Liver (tissue), 9 donors: ENCODE measurements around the gene MRRF. TPM values are rescaled to one million over a fixed set of nuclear protein-coding genes. Genes with fewer than 3 reads are reported as not detected.

ENCODE experiments used
- DNase-seq: peaks from one replicate; pipeline ENCODE4 v3.0.0-alpha.2; 2017; ENCODE audit warnings: low spot score
- H3K27ac ChIP-seq, 2 donors: one replicate each; pipeline ENCODE4 v1.7.0; 2013; ENCODE audit warnings: inconsistent platforms in 2 of 2, low read length in 2 of 2, control low read depth in 1 of 2, low read depth in 1 of 2, mild to moderate bottlenecking in 1 of 2
- H3K27me3 ChIP-seq, 4 donors: one replicate each; pipeline versions ENCODE4 v1.6.1 to v1.7.0; 2013; ENCODE audit warnings: low read length in 3 of 4, inconsistent platforms in 1 of 4, mild to moderate bottlenecking in 1 of 4, moderate library complexity in 1 of 4; ENCODE audit not compliant: control insufficient read depth in 4 of 4, insufficient read depth in 4 of 4
- H3K36me3 ChIP-seq, 4 donors: one replicate each; pipeline versions ENCODE4 v1.6.1 to v1.7.0; 2013; ENCODE audit warnings: low read length in 3 of 4, mild to moderate bottlenecking in 3 of 4, low read depth in 1 of 4, moderate library complexity in 1 of 4; ENCODE audit not compliant: control insufficient read depth in 4 of 4, insufficient read depth in 3 of 4
- H3K4me1 ChIP-seq, 4 donors: one replicate each; pipeline versions ENCODE4 v1.6.1 to v1.7.0; 2013; ENCODE audit warnings: low read length in 3 of 4, mild to moderate bottlenecking in 3 of 4, moderate library complexity in 1 of 4; ENCODE audit not compliant: control insufficient read depth in 4 of 4, insufficient read depth in 4 of 4
- H3K4me3 ChIP-seq, 3 donors: one replicate each; pipeline versions ENCODE4 v1.6.1 to v1.7.0; 2013; ENCODE audit warnings: low read length in 3 of 3, control low read depth in 1 of 3, low read depth in 1 of 3, mild to moderate bottlenecking in 1 of 3
- H3K9ac ChIP-seq, 2 donors: one replicate each; pipeline ENCODE4 v1.7.0; 2013; ENCODE audit warnings: low read length in 2 of 2, mild to moderate bottlenecking in 2 of 2, moderate library complexity in 2 of 2, control low read depth in 1 of 2, low read depth in 1 of 2
- H3K9me3 ChIP-seq, 4 donors: one replicate each; pipeline versions ENCODE4 v1.6.1 to v1.7.0; 2013; ENCODE audit warnings: low read length in 3 of 4; ENCODE audit not compliant: control insufficient read depth in 4 of 4
- EGR1 ChIP-seq, 2 donors: IDR thresholded peaks; 2 replicates each; pipeline ENCODE4 v1.6.1; 2016 to 2018; ENCODE audit warnings: antibody characterized with exemption in 2 of 2, low read depth in 2 of 2
- FOXA1 ChIP-seq: IDR thresholded peaks from 2 replicates; pipeline ENCODE4 v1.6.1; 2016; ENCODE audit warnings: antibody characterized with exemption
- FOXA2 ChIP-seq: IDR thresholded peaks from 2 replicates; pipeline ENCODE4 v1.6.1; 2016; ENCODE audit warnings: antibody characterized with exemption
- GABPA ChIP-seq, 2 donors: IDR thresholded peaks in 1 of 2; conservative IDR thresholded peaks in 1 of 2; 2 replicates each; pipeline ENCODE4 v1.6.1; 2016; ENCODE audit warnings: antibody characterized with exemption in 2 of 2, mild to moderate bottlenecking in 1 of 2, moderate library complexity in 1 of 2
- HNF4A ChIP-seq, 2 donors: conservative IDR thresholded peaks; 2 replicates each; pipeline ENCODE4 v1.6.1; 2016; ENCODE audit warnings: antibody characterized with exemption in 2 of 2, mild to moderate bottlenecking in 2 of 2
- HNF4G ChIP-seq: IDR thresholded peaks from 2 replicates; pipeline ENCODE4 v1.6.1; 2016; ENCODE audit warnings: antibody characterized with exemption
- JUND ChIP-seq, 2 donors: IDR thresholded peaks; 2 replicates each; pipeline ENCODE4 v1.6.1; 2016; ENCODE audit warnings: antibody characterized with exemption in 2 of 2
- NR2F2 ChIP-seq: IDR thresholded peaks from 2 replicates; pipeline ENCODE4 v1.6.1; 2016; ENCODE audit warnings: antibody characterized with exemption
- RAD21 ChIP-seq, 2 donors: IDR thresholded peaks; 2 replicates each; pipeline ENCODE4 v1.6.1; 2016; ENCODE audit warnings: antibody characterized with exemption in 2 of 2, mild to moderate bottlenecking in 2 of 2
- RXRA ChIP-seq, 2 donors: IDR thresholded peaks; 2 replicates each; pipeline ENCODE4 v1.6.1; 2017 to 2018; ENCODE audit warnings: antibody characterized with exemption in 2 of 2, mild to moderate bottlenecking in 1 of 2
- SP1 ChIP-seq: IDR thresholded peaks from 2 replicates; pipeline ENCODE4 v1.6.1; 2018; ENCODE audit warnings: antibody characterized with exemption, mild to moderate bottlenecking
- TAF1 ChIP-seq: conservative IDR thresholded peaks from 2 replicates; pipeline ENCODE4 v1.6.1; 2016; ENCODE audit warnings: antibody characterized with exemption, mild to moderate bottlenecking
- YY1 ChIP-seq: IDR thresholded peaks from 2 replicates; pipeline ENCODE4 v1.6.1; 2016; ENCODE audit warnings: antibody characterized with exemption, mild to moderate bottlenecking
- WGBS: extraction: QIAGEN DNeasy Blood & Tissue Kit; methylation state at CpG from one replicate; pipeline ENCODE4 v1.1.7; 2013; 5-methylcytosine and 5-hydroxymethylcytosine counted together
- polyA plus RNA-seq, 2 donors: library from polyadenylated mRNA; stranded (reverse) in 1 of 2; unstranded in 1 of 2; fragments of 200-250 nt in 1 of 2; fragments of >200 nt in 1 of 2; fragmentation: Nextera tagmentation in 1 of 2; extraction: Ambion mirVana in 1 of 2; gene quantifications; one replicate each; pipeline versions ENCODE4 v1.2.1 to v1.2.3, GENCODE V29; 2013 to 2015
- total RNA-seq, 2 donors: library from RNA; depleted of rRNA; stranded (reverse); fragments of >200 nt; gene quantifications; one replicate each; pipeline ENCODE4 v1.2.3, GENCODE V29; 2014
- TF ChIP-seq, protein P1 (sequence below): IDR thresholded peaks from 2 replicates; pipeline ENCODE4 v1.6.1; 2016; ENCODE audit warnings: antibody characterized with exemption
- TF ChIP-seq, protein P2 (sequence below): IDR thresholded peaks from 2 replicates; pipeline ENCODE4 v1.6.1; 2016; ENCODE audit warnings: antibody characterized with exemption
- TF ChIP-seq, protein P3 (sequence below): IDR thresholded peaks from 2 replicates; pipeline ENCODE4 v1.6.1; 2016; ENCODE audit warnings: antibody characterized with exemption, mild to moderate bottlenecking
- TF ChIP-seq, protein P4 (sequence below): IDR thresholded peaks from 2 replicates; pipeline ENCODE4 v1.6.1; 2016; ENCODE audit warnings: antibody characterized with exemption
- TF ChIP-seq, protein P5 (sequence below): fragments of 150-350 bp; IDR thresholded peaks from 2 replicates; pipeline ENCODE4 v1.5.1; 2017; ENCODE audit warnings: improper control_type of control experiment, low read depth, low read length; ENCODE audit not compliant: missing input control
- donor health status: healthy.
- donor health status: healthy.
- donor health status: healthy.
- donor health status: healthy.
- donor health status: healthy.

Gene MRRF
- total and polyA plus RNA-seq, 4 donors, result 15.4 to 30.9 (median 22.3) TPM

DNA sequence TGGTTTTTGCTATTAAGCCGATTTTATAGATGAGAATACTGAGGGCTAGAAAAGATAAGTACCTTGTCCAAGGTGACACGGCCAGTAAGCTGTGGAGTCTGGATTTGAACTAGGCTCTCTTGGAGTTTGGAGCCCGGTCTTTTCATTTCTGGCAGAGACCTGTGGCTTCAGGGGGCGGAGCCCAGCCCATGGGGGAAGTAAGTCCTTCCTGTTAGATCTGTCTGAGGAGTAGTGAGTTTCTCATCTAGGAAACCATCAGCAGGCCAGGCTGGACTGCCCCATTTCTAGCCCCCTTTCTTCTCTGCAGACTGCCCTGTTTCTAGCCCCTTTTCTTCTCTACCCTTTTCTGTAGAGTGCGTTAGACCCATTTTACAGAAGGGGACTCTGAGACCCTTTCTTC, 105.6 kb downstream of the MRRF start:
- no peak for DNase-seq
- Histone ChIP-seq H3K4me3 (no peak overlapping the region), H3K27ac (no peak overlapping the region), H3K36me3 (no peaks in the 10 kb centered on the region), H3K9me3 (peaks cover 0 to 4% (median 0%) of the 10 kb centered on the region in 4 donors), H3K4me1 (peaks cover 0 to 4% (median 1%) of the 10 kb centered on the region in 4 donors), H3K9ac (no peak overlapping the region), H3K27me3 (no peaks in the 10 kb centered on the region)
- TF ChIP-seq, protein P1, sequence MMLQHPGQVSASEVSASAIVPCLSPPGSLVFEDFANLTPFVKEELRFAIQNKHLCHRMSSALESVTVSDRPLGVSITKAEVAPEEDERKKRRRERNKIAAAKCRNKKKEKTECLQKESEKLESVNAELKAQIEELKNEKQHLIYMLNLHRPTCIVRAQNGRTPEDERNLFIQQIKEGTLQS, result no peak
- no peak for TF ChIP-seq RXRA (IDR thresholded peaks at IDR 0.05)
- no peak for TF ChIP-seq TAF1
- no peak for TF ChIP-seq GABPA (IDR thresholded peaks at IDR 0.05 in 1 of 2, conservative IDR thresholded peaks at IDR 0.05 in 1 of 2)
- TF ChIP-seq, protein P2, sequence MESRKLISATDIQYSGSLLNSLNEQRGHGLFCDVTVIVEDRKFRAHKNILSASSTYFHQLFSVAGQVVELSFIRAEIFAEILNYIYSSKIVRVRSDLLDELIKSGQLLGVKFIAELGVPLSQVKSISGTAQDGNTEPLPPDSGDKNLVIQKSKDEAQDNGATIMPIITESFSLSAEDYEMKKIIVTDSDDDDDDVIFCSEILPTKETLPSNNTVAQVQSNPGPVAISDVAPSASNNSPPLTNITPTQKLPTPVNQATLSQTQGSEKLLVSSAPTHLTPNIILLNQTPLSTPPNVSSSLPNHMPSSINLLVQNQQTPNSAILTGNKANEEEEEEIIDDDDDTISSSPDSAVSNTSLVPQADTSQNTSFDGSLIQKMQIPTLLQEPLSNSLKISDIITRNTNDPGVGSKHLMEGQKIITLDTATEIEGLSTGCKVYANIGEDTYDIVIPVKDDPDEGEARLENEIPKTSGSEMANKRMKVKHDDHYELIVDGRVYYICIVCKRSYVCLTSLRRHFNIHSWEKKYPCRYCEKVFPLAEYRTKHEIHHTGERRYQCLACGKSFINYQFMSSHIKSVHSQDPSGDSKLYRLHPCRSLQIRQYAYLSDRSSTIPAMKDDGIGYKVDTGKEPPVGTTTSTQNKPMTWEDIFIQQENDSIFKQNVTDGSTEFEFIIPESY, result no peak
- no peak for TF ChIP-seq EGR1 (IDR thresholded peaks at IDR 0.05; ENCODE audit: low read depth in 2 of 2)
- TF ChIP-seq, protein P3, sequence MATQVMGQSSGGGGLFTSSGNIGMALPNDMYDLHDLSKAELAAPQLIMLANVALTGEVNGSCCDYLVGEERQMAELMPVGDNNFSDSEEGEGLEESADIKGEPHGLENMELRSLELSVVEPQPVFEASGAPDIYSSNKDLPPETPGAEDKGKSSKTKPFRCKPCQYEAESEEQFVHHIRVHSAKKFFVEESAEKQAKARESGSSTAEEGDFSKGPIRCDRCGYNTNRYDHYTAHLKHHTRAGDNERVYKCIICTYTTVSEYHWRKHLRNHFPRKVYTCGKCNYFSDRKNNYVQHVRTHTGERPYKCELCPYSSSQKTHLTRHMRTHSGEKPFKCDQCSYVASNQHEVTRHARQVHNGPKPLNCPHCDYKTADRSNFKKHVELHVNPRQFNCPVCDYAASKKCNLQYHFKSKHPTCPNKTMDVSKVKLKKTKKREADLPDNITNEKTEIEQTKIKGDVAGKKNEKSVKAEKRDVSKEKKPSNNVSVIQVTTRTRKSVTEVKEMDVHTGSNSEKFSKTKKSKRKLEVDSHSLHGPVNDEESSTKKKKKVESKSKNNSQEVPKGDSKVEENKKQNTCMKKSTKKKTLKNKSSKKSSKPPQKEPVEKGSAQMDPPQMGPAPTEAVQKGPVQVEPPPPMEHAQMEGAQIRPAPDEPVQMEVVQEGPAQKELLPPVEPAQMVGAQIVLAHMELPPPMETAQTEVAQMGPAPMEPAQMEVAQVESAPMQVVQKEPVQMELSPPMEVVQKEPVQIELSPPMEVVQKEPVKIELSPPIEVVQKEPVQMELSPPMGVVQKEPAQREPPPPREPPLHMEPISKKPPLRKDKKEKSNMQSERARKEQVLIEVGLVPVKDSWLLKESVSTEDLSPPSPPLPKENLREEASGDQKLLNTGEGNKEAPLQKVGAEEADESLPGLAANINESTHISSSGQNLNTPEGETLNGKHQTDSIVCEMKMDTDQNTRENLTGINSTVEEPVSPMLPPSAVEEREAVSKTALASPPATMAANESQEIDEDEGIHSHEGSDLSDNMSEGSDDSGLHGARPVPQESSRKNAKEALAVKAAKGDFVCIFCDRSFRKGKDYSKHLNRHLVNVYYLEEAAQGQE, result no peak
- no peak for TF ChIP-seq HNF4G
- TF ChIP-seq, protein P4, sequence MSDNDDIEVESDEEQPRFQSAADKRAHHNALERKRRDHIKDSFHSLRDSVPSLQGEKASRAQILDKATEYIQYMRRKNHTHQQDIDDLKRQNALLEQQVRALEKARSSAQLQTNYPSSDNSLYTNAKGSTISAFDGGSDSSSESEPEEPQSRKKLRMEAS, result no peak
- TF ChIP-seq NR2F2, result no peak
- TF ChIP-seq RAD21 (IDR thresholded peaks at IDR 0.05), result no peak
- TF ChIP-seq, protein P5, sequence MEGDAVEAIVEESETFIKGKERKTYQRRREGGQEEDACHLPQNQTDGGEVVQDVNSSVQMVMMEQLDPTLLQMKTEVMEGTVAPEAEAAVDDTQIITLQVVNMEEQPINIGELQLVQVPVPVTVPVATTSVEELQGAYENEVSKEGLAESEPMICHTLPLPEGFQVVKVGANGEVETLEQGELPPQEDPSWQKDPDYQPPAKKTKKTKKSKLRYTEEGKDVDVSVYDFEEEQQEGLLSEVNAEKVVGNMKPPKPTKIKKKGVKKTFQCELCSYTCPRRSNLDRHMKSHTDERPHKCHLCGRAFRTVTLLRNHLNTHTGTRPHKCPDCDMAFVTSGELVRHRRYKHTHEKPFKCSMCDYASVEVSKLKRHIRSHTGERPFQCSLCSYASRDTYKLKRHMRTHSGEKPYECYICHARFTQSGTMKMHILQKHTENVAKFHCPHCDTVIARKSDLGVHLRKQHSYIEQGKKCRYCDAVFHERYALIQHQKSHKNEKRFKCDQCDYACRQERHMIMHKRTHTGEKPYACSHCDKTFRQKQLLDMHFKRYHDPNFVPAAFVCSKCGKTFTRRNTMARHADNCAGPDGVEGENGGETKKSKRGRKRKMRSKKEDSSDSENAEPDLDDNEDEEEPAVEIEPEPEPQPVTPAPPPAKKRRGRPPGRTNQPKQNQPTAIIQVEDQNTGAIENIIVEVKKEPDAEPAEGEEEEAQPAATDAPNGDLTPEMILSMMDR, result no peak
- no peak for TF ChIP-seq HNF4A (conservative IDR thresholded peaks at IDR 0.05)
- TF ChIP-seq FOXA1, result no peak
- TF ChIP-seq YY1, result no peak
- no peak for TF ChIP-seq JUND (IDR thresholded peaks at IDR 0.05)
- no peak for TF ChIP-seq FOXA2
- TF ChIP-seq SP1, result no peak
- 65% methylated on average over 5 of the region's 5 CpGs for WGBS
